CD4-positive, alpha-beta memory T cell (primary cell): ENCODE results near the gene MRTFA. TPM values are rescaled to one million over a fixed set of nuclear protein-coding genes. Genes with fewer than 3 reads are reported as not detected.

ENCODE experiments used
- CTCF ChIA-PET: fragments of 350-600 bp; sonication (Branson Sonifier 250); formaldehyde crosslinking; loops from one replicate; lab custom pipeline; 2021; ENCODE audit warnings: inconsistent platforms; ENCODE audit not compliant: partially characterized antibody; lab: Charles Lee
- POLR2A ChIA-PET: fragments of 350-600 bp; sonication (Branson Sonifier 250); formaldehyde crosslinking; loops from one replicate; lab custom pipeline; 2021; ENCODE audit not compliant: partially characterized antibody; lab: Charles Lee
- DNase-seq, 5 donors: peaks; one replicate each; pipeline versions ENCODE4 v3.0.0 to v3.0.0-alpha.2; 2020 to 2022; ENCODE audit warnings: mixed read lengths in 1 of 5
- H3K27ac ChIP-seq: one replicate; pipeline ENCODE4 v1.7.0; 2013; ENCODE audit warnings: low read depth, low read length
- H3K27me3 ChIP-seq: 2 replicates; pipeline ENCODE4 v1.7.0; 2013; ENCODE audit warnings: mild to moderate bottlenecking, low read length, moderate library complexity; ENCODE audit not compliant: insufficient read depth
- H3K36me3 ChIP-seq: 2 replicates; pipeline ENCODE4 v1.7.0; 2013; ENCODE audit warnings: mild to moderate bottlenecking, low read length, moderate library complexity; ENCODE audit not compliant: insufficient read depth
- H3K4me1 ChIP-seq: 2 replicates; pipeline ENCODE4 v1.7.0; 2013; ENCODE audit warnings: mild to moderate bottlenecking, low read length, moderate library complexity; ENCODE audit not compliant: insufficient read depth
- H3K4me3 ChIP-seq, 2 donors: one replicate each; pipeline ENCODE4 v1.7.0; 2013; ENCODE audit warnings: low read length in 2 of 2, mild to moderate bottlenecking in 1 of 2
- H3K9me3 ChIP-seq, 2 donors: one replicate each; pipeline ENCODE4 v1.7.0; 2013; ENCODE audit warnings: low read length in 2 of 2, control low read depth in 1 of 2; ENCODE audit not compliant: control insufficient read depth in 1 of 2
- H3K27ac Mint-ChIP-seq, 7 donors: one replicate each; pipeline ENCODE4 v1.8.0; 2020 to 2021; ENCODE audit warnings: mixed read lengths in 7 of 7, mild to moderate bottlenecking in 6 of 7, inconsistent platforms in 3 of 7, moderate library complexity in 3 of 7
- H3K27me3 Mint-ChIP-seq, 2 donors: one replicate each; pipeline ENCODE4 v1.8.0; 2020 to 2021; ENCODE audit warnings: mixed read lengths in 2 of 2
- H3K36me3 Mint-ChIP-seq, 2 donors: one replicate each; pipeline ENCODE4 v1.8.0; 2020 to 2021; ENCODE audit warnings: mixed read lengths in 2 of 2, inconsistent platforms in 1 of 2, mild to moderate bottlenecking in 1 of 2
- H3K4me1 Mint-ChIP-seq, 4 donors: one replicate each; pipeline ENCODE4 v1.8.0; 2020 to 2021; ENCODE audit warnings: mixed read lengths in 4 of 4, mild to moderate bottlenecking in 1 of 4
- H3K4me3 Mint-ChIP-seq, 8 donors: one replicate each; pipeline ENCODE4 v1.8.0; 2020 to 2021; ENCODE audit warnings: mixed read lengths in 8 of 8, mild to moderate bottlenecking in 7 of 8, moderate library complexity in 6 of 8, inconsistent platforms in 3 of 8
- H3K9me3 Mint-ChIP-seq, 8 donors: one replicate each; pipeline ENCODE4 v1.8.0; 2020 to 2021; ENCODE audit warnings: mixed read lengths in 8 of 8, mild to moderate bottlenecking in 5 of 8, inconsistent platforms in 3 of 8, moderate library complexity in 1 of 8
- intact Hi-C: fragments of 100-400 bp; cut with micrococcal nuclease; formaldehyde crosslinking; loops from one replicate; pipeline ENCODE4 v1.15.1; 2023
- polyA plus RNA-seq, 2 donors: library from polyadenylated mRNA; unstranded; fragments of 300-500 nt; fragmentation: Illumina TruSeq; gene quantifications; one replicate each; pipeline ENCODE4 v1.2.3, GENCODE V29; 2021
- total RNA-seq, 2 experiments: library from RNA; stranded (reverse); gene quantifications; one replicate each; pipeline ENCODE4 v1.2.3, GENCODE V29; 2021

Gene MRTFA
- total and polyA plus RNA-seq, 4 experiments from 2014 or later, result 5.3 to 91.6 (median 50.9) TPM

GRCh38 chr22:40583053-40583741 is 53.3 kb downstream of the MRTFA start:
- Mint-ChIP-seq H3K4me1 (peaks cover 7 to 13% (median 8%) of the 10 kb centered on the region in 4 donors), H3K27me3 (no peaks in the 10 kb centered on the region)

GRCh38 chr22:40582063-40582462 is 54.5 kb downstream of the MRTFA start:
- H3K27me3 ChIP-seq, result no peaks in the 10 kb centered on the region
- H3K27me3 Mint-ChIP-seq, result no peaks in the 10 kb centered on the region
- H3K4me3 ChIP-seq, result no peak overlapping the region
- no peaks in the 10 kb centered on the region for H3K9me3 ChIP-seq
- ChIA-PET POLR2A (no interaction called here), CTCF (interaction anchor here (2.0 kb wide), 1 partner anchor 93 kb away, joined by 4 read pairs; no protein-coding TSS in a partner anchor)
- peaks cover 0 to 2% (median 0%) of the 10 kb centered on the region in 8 donors for H3K9me3 Mint-ChIP-seq
- peaks cover 9 to 18% (median 10%) of the 10 kb centered on the region in 4 donors for H3K4me1 Mint-ChIP-seq
- no peak overlapping the region for H3K27ac ChIP-seq
- H3K36me3 Mint-ChIP-seq, result peaks cover 12 to 17% of the 10 kb centered on the region in 2 donors
- DNase-seq, result no peak
- intact Hi-C loops, result loop anchor here (10.0 kb wide), 1 partner anchor 47 kb away; no protein-coding TSS in a partner anchor
- peaks cover 15% of the 10 kb centered on the region for H3K4me1 ChIP-seq
- peaks cover 2% of the 10 kb centered on the region for H3K36me3 ChIP-seq
- H3K27ac Mint-ChIP-seq, result no peak overlapping the region
- no peak overlapping the region for H3K4me3 Mint-ChIP-seq

More at GRCh38 chr22:40583053-40583741, 53.3 kb downstream of the MRTFA start:
- H3K4me1 ChIP-seq, result peaks cover 13% of the 10 kb centered on the region
- no peak overlapping the region for H3K27ac ChIP-seq
- peak overlapping the region in 3 of 7 donors; percentile 3 to 43 (median 22) for H3K27ac Mint-ChIP-seq
- no peak overlapping the region for H3K4me3 Mint-ChIP-seq
- no peaks in the 10 kb centered on the region for H3K9me3 ChIP-seq
- no peak overlapping the region for H3K4me3 ChIP-seq
- no peaks in the 10 kb centered on the region for H3K27me3 ChIP-seq
- peaks cover 0 to 2% (median 0%) of the 10 kb centered on the region in 8 donors for H3K9me3 Mint-ChIP-seq
- peaks cover 21 to 22% of the 10 kb centered on the region in 2 donors for H3K36me3 Mint-ChIP-seq
- ChIA-PET POLR2A (no interaction called here), CTCF (interaction anchor here (0.9 to 2.0 kb wide), 2 partner anchors 95 to 100 kb away, joined by 3 to 4 read pairs; no protein-coding TSS in a partner anchor)
- peaks cover 5% of the 10 kb centered on the region for H3K36me3 ChIP-seq
- intact Hi-C loops, result loop anchor here (10.0 kb wide), 1 partner anchor 48 kb away; no protein-coding TSS in a partner anchor
- no peak for DNase-seq

GRCh38 chr22:40580631-40581030 is 55.9 kb downstream of the MRTFA start:
- Histone ChIP-seq H3K27ac (no peak overlapping the region), H3K9me3 (no peaks in the 10 kb centered on the region), H3K4me1 (peaks cover 15% of the 10 kb centered on the region), H3K36me3 (no peaks in the 10 kb centered on the region), H3K4me3 (no peak overlapping the region), H3K27me3 (no peaks in the 10 kb centered on the region)
- H3K27ac Mint-ChIP-seq, result no peak overlapping the region
- DNase-seq, result no peak
- H3K9me3 Mint-ChIP-seq, result peaks cover 0 to 2% (median 0%) of the 10 kb centered on the region in 8 donors
- H3K27me3 Mint-ChIP-seq, result no peaks in the 10 kb centered on the region
- peaks cover 8 to 10% of the 10 kb centered on the region in 2 donors for H3K36me3 Mint-ChIP-seq
- H3K4me3 Mint-ChIP-seq, result no peak overlapping the region
- peaks cover 5 to 18% (median 8%) of the 10 kb centered on the region in 4 donors for H3K4me1 Mint-ChIP-seq
- intact Hi-C loops, result loop anchor here (10.0 kb wide), 1 partner anchor 46 kb away; no protein-coding TSS in a partner anchor
- POLR2A ChIA-PET, result no interaction called here
- CTCF ChIA-PET, result interaction anchor here (0.5 to 0.9 kb wide), 2 partner anchors 319 to 1528 kb away, joined by 3 read pairs; no protein-coding TSS in a partner anchor

GRCh38 chr22:40578171-40578570 is 58.3 kb downstream of the MRTFA start:
- no peaks in the 10 kb centered on the region for H3K27me3 ChIP-seq
- peak overlapping the region in 5 of 7 donors; percentile 56 to 88 (median 79) for H3K27ac Mint-ChIP-seq
- DNase-seq, result no peak
- H3K4me3 Mint-ChIP-seq, result peak overlapping the region in 5 of 8 donors; percentile 6 to 59 (median 47)
- H3K36me3 Mint-ChIP-seq, result no peaks in the 10 kb centered on the region
- no peaks in the 10 kb centered on the region for H3K9me3 ChIP-seq
- peaks cover 0 to 2% (median 0%) of the 10 kb centered on the region in 8 donors for H3K9me3 Mint-ChIP-seq
- intact Hi-C loops, result no loop called here
- POLR2A ChIA-PET, result no interaction called here
- peaks cover 3 to 12% (median 9%) of the 10 kb centered on the region in 4 donors for H3K4me1 Mint-ChIP-seq
- peaks cover 11% of the 10 kb centered on the region for H3K4me1 ChIP-seq
- CTCF ChIA-PET, result interaction anchor here (1.1 kb wide), 1 partner anchor 68 kb away, joined by 8 read pairs; no protein-coding TSS in a partner anchor
- H3K36me3 ChIP-seq, result no peaks in the 10 kb centered on the region
- no peaks in the 10 kb centered on the region for H3K27me3 Mint-ChIP-seq
- H3K4me3 ChIP-seq, result no peak overlapping the region
- H3K27ac ChIP-seq, result no peak overlapping the region

DNA sequence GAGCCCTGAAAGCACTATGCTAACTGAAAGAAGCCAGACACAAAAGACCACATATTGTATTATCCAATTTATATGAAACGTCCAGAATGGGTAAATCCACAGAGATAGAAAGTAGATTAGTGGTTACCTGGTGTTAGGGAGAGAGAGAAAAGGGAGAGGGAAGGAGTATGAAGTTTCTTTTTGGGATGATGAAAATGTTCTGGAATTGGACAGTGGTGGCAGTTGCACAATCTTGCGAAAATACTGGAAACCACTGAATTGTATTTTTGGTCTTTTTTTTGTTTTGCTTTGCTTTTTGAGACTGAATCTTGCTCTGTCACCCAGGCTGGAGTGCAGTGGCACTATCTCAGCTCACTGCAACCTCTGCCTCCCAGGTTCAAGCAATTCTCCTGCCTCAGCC is 63.5 kb downstream of the MRTFA start:
- Mint-ChIP-seq H3K4me1 (peaks cover 0 to 15% (median 10%) of the 10 kb centered on the region in 4 donors), H3K9me3 (peaks cover 0 to 8% (median 0%) of the 10 kb centered on the region in 8 donors), H3K27ac (peak overlapping the region in 5 of 7 donors; percentile 4 to 55 (median 11)), H3K36me3 (peaks cover 12 to 29% of the 10 kb centered on the region in 2 donors), H3K4me3 (no peak overlapping the region), H3K27me3 (no peaks in the 10 kb centered on the region)
- ChIA-PET POLR2A (interaction anchor here (0.6 kb wide), 1 partner anchor 78 kb away, joined by 4 read pairs; no protein-coding TSS in a partner anchor), CTCF (no interaction called here)
- Histone ChIP-seq H3K4me1 (peaks cover 5% of the 10 kb centered on the region), H3K27ac (no peak overlapping the region), H3K36me3 (no peaks in the 10 kb centered on the region), H3K9me3 (no peaks in the 10 kb centered on the region), H3K27me3 (no peaks in the 10 kb centered on the region), H3K4me3 (no peak overlapping the region)
- intact Hi-C loops, result no loop called here
- no peak for DNase-seq

GRCh38 chr22:40571887-40572286 is 64.6 kb downstream of the MRTFA start:
- H3K9me3 Mint-ChIP-seq, result peaks cover 0 to 8% (median 0%) of the 10 kb centered on the region in 8 donors
- ChIA-PET POLR2A (interaction anchor here (0.6 kb wide), 1 partner anchor 524 kb away, joined by 4 read pairs; no protein-coding TSS in a partner anchor), CTCF (no interaction called here)
- no peaks in the 10 kb centered on the region for H3K9me3 ChIP-seq
- DNase-seq, result no peak
- no peaks in the 10 kb centered on the region for H3K27me3 ChIP-seq
- H3K27ac Mint-ChIP-seq, result peak overlapping the region in 1 of 7 donors; percentile 42
- H3K27me3 Mint-ChIP-seq, result no peaks in the 10 kb centered on the region
- peaks cover 12 to 29% of the 10 kb centered on the region in 2 donors for H3K36me3 Mint-ChIP-seq
- peaks cover 6% of the 10 kb centered on the region for H3K4me1 ChIP-seq
- intact Hi-C loops, result no loop called here
- H3K4me3 ChIP-seq, result no peak overlapping the region
- peaks cover 3 to 11% (median 8%) of the 10 kb centered on the region in 4 donors for H3K4me1 Mint-ChIP-seq
- H3K4me3 Mint-ChIP-seq, result no peak overlapping the region
- H3K36me3 ChIP-seq, result no peaks in the 10 kb centered on the region
- no peak overlapping the region for H3K27ac ChIP-seq
